Endothelial cell of umbilical vein (primary cell): ENCODE data around the gene SLCO3A1. TPM values are rescaled to one million over a fixed set of nuclear protein-coding genes. Genes with fewer than 3 reads are reported as not detected.

ENCODE experiments used
- BruUV-seq: library from RNA; stranded (reverse); fragments of 400-500 nt; replicated peaks from 2 replicates; lab custom pipeline; 2021; lab: Mats Ljungman, UMichigan
- CTCF ChIA-PET: fragments of 300-600, 350-600 bp; sonication (Branson Sonifier 250); formaldehyde crosslinking; loops from one replicate; lab custom pipeline; 2021; ENCODE audit warnings: antibody characterized with exemption, inconsistent platforms; lab: Charles Lee
- POLR2A ChIA-PET: fragments of 300-600, 350-600 bp; sonication (Branson Sonifier 250); formaldehyde crosslinking; loops from one replicate; lab custom pipeline; 2021; ENCODE audit warnings: antibody characterized with exemption, inconsistent platforms; lab: Charles Lee
- DNase-seq: peaks from one replicate; pipeline ENCODE4 v3.0.0-alpha.2; 2011; ENCODE audit warnings: low read depth, low spot score
- FAIRE-seq: peaks from 2 replicates; lab custom pipeline; 2011; peaks lifted over from hg19 to GRCh38; lab: Jason Lieb, UNC
- H2AFZ ChIP-seq: 2 replicates; pipeline ENCODE4 v1.6.0; 2012; ENCODE audit warnings: low read depth, low read length, control low read depth, inconsistent platforms
- H3K27ac ChIP-seq: 2 replicates; pipeline ENCODE4 v1.5.1; 2011; ENCODE audit warnings: low read depth, mild to moderate bottlenecking, control low read depth, low read length, moderate library complexity; ENCODE audit not compliant: insufficient read depth
- H3K27me3 ChIP-seq, 2 experiments: 2 replicates each; pipeline versions ENCODE4 v1.6.0 to v1.6.1; 2011; ENCODE audit warnings: low read length in 2 of 2, mixed read lengths in 1 of 2; ENCODE audit not compliant: control insufficient read depth in 2 of 2, insufficient read depth in 2 of 2
- H3K36me3 ChIP-seq, 2 experiments: 2 replicates in 1 of 2; 3 replicates in 1 of 2; pipeline ENCODE4 v1.5.1; 2011; ENCODE audit warnings: low read length in 2 of 2, mild to moderate bottlenecking in 1 of 2, moderate library complexity in 1 of 2; ENCODE audit not compliant: control insufficient read depth in 2 of 2, insufficient read depth in 2 of 2; ENCODE audit errors: extremely low read depth in 1 of 2
- H3K4me1 ChIP-seq: 3 replicates; pipeline ENCODE4 v1.5.1; 2011; ENCODE audit warnings: mild to moderate bottlenecking, low read length; ENCODE audit not compliant: control insufficient read depth, insufficient read depth; ENCODE audit errors: extremely low read depth
- H3K4me2 ChIP-seq: 2 replicates; pipeline ENCODE4 v1.6.1; 2011; ENCODE audit warnings: low read length, control low read depth, mixed read lengths; ENCODE audit not compliant: insufficient read depth
- H3K4me3 ChIP-seq, 3 experiments: fragments of 200-600 bp in 1 of 3; sonication (generic), shearing (Covaris generic) in 1 of 3; replicated peaks in 1 of 3; 2 replicates each; pipeline ENCODE4 v1.5.1; 2011 to 2016; ENCODE audit warnings: control low read depth in 3 of 3, low read length in 3 of 3, mild to moderate bottlenecking in 2 of 3, inconsistent platforms in 1 of 3, low read depth in 1 of 3, moderate library complexity in 1 of 3; ENCODE audit not compliant: insufficient read depth in 1 of 3
- H3K79me2 ChIP-seq: 2 replicates; pipeline ENCODE4 v1.6.0; 2012; ENCODE audit warnings: low read length, inconsistent platforms; ENCODE audit not compliant: control insufficient read depth, insufficient read depth
- H3K9ac ChIP-seq: replicated peaks from 2 replicates; pipeline ENCODE3; 2011; ENCODE audit warnings: low read length, control low read depth; ENCODE audit not compliant: insufficient read depth; ENCODE audit errors: extremely low read depth
- H3K9me1 ChIP-seq: replicated peaks from 3 replicates; pipeline ENCODE4 v1.6.0; 2011; ENCODE audit warnings: mild to moderate bottlenecking, low read length; ENCODE audit not compliant: control insufficient read depth, insufficient read depth; ENCODE audit errors: extremely low read depth
- H3K9me3 ChIP-seq: replicated peaks from 2 replicates; pipeline ENCODE4 v1.5.1; 2012; ENCODE audit warnings: low read length, inconsistent platforms; ENCODE audit not compliant: control insufficient read depth, insufficient read depth
- H4K20me1 ChIP-seq: replicated peaks from 2 replicates; pipeline ENCODE3; 2011; ENCODE audit warnings: mild to moderate bottlenecking, low read length; ENCODE audit not compliant: control insufficient read depth, insufficient read depth; ENCODE audit errors: extremely low read depth
- EZH2 ChIP-seq: IDR thresholded peaks from 2 replicates; pipeline ENCODE4 v1.6.1; 2012; ENCODE audit warnings: borderline replicate concordance, low read depth, mild to moderate bottlenecking, moderate library complexity, low read length, inconsistent platforms; ENCODE audit not compliant: severe bottlenecking
- FOS ChIP-seq: IDR thresholded peaks from 2 replicates; pipeline ENCODE4 v1.6.1; 2011; ENCODE audit warnings: mild to moderate bottlenecking, low read length, moderate library complexity, borderline replicate concordance; ENCODE audit not compliant: insufficient read depth
- GATA2 ChIP-seq: IDR thresholded peaks from 2 replicates; pipeline ENCODE4 v1.7.0; 2011; ENCODE audit warnings: low read depth, mild to moderate bottlenecking, moderate library complexity, mixed read lengths, low read length; ENCODE audit not compliant: insufficient read length, insufficient read depth
- JUN ChIP-seq: IDR thresholded peaks from 2 replicates; pipeline ENCODE4 v1.6.1; 2011; ENCODE audit warnings: borderline replicate concordance, low read depth; ENCODE audit not compliant: insufficient read length, insufficient read depth
- MYC ChIP-seq: IDR thresholded peaks from one replicate; pipeline ENCODE4 v1.6.1; 2011; ENCODE audit warnings: mild to moderate bottlenecking, low read depth, low read length
- POLR2AphosphoS5 ChIP-seq: IDR thresholded peaks from 2 replicates; pipeline ENCODE4 v1.6.1; 2012; ENCODE audit warnings: low read depth, mild to moderate bottlenecking, control low read depth, low read length, moderate library complexity; ENCODE audit not compliant: insufficient read depth
- dilution Hi-C: fragments of 300-500 bp; cut with MboI; formaldehyde crosslinking; loops from one replicate; pipeline ENCODE4 v1.15.0; 2019; ENCODE audit warnings: low sequenced_read_pairs; ENCODE audit not compliant: extremely low pct_ligation_motif_present
- intact Hi-C: fragments of 100-400 bp; cut with micrococcal nuclease; formaldehyde crosslinking; loops from one replicate; pipeline ENCODE4 v1.10.0; 2022
- polyA plus RNA-seq, 4 experiments: library from polyadenylated mRNA; depleted of rRNA in 3 of 4; stranded (reverse) in 3 of 4; unstranded in 1 of 4; fragments of >200 nt; gene quantifications; 2 replicates each; pipeline versions ENCODE4 v1.2.1 to v1.2.3, GENCODE V29; 2011 to 2012; ENCODE audit warnings: missing spikeins in 1 of 4
- total RNA-seq: library from RNA; stranded (reverse); gene quantifications from 2 replicates; pipeline ENCODE4 v1.2.3, GENCODE V29; 2021
- TF ChIP-seq, protein P1 (sequence below): IDR thresholded peaks from 2 replicates; pipeline ENCODE4 v1.6.1; 2011; ENCODE audit not compliant: insufficient read depth, insufficient read length
- TF ChIP-seq, protein P2 (sequence below), 2 donors: IDR thresholded peaks; 1 replicate in 1 of 2; 2 replicates in 1 of 2; pipeline ENCODE4 v1.5.1; 2011; ENCODE audit warnings: low read length in 2 of 2, mild to moderate bottlenecking in 2 of 2, moderate library complexity in 2 of 2, control low read depth in 1 of 2, inconsistent platforms in 1 of 2, low read depth in 1 of 2; ENCODE audit not compliant: insufficient read depth in 1 of 2; ENCODE audit errors: extremely low read depth in 1 of 2

The SLCO3A1 gene
- total and polyA plus RNA-seq, 2 donors (not counting 3 experiments of a cell fraction or from before 2014, with no cell fraction given), result 0.88 to 0.92 TPM

DNA sequence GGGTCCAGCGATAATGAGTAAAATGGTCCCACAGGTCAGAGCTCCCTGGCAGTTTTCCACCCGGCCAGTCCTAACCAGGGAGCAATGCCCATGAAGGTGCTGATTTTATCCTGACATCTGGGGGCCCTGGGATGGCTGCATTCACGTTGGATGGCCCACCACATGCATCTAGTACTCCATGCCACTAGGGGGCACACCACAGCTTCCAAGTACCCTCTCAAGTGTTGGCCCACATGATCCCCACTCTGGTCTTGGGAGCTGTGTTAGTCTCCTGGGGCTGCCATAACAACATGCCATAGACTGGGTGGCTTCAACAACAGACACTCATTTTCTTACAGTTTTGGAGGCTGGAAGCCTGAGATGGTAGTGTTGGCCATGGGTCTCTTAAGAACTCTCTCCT is 225.5 kb downstream of the SLCO3A1 start:
- H3K9ac ChIP-seq, result no peak overlapping the region
- FAIRE-seq (no peak), DNase-seq (no peak)
- BruUV-seq, result no TSS peak
- dilution Hi-C loops (no loop called here), intact Hi-C loops (loop anchor here (5.0 kb wide), 1 partner anchor 372 kb away; no protein-coding TSS in a partner anchor)
- TF ChIP-seq FOS, result no peak
- TF ChIP-seq, protein P1, sequence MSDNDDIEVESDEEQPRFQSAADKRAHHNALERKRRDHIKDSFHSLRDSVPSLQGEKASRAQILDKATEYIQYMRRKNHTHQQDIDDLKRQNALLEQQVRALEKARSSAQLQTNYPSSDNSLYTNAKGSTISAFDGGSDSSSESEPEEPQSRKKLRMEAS, result no peak
- TF ChIP-seq MYC, result no peak
- no peak for TF ChIP-seq JUN
- TF ChIP-seq, protein P2, sequence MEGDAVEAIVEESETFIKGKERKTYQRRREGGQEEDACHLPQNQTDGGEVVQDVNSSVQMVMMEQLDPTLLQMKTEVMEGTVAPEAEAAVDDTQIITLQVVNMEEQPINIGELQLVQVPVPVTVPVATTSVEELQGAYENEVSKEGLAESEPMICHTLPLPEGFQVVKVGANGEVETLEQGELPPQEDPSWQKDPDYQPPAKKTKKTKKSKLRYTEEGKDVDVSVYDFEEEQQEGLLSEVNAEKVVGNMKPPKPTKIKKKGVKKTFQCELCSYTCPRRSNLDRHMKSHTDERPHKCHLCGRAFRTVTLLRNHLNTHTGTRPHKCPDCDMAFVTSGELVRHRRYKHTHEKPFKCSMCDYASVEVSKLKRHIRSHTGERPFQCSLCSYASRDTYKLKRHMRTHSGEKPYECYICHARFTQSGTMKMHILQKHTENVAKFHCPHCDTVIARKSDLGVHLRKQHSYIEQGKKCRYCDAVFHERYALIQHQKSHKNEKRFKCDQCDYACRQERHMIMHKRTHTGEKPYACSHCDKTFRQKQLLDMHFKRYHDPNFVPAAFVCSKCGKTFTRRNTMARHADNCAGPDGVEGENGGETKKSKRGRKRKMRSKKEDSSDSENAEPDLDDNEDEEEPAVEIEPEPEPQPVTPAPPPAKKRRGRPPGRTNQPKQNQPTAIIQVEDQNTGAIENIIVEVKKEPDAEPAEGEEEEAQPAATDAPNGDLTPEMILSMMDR (IDR thresholded peaks at IDR 0.05; ENCODE audit: extremely low read depth in 1 of 2, insufficient read depth in 1 of 2, low read depth in 1 of 2, low read length in 2 of 2), result peak; percentile 20 to 25
- no peak for TF ChIP-seq POLR2AphosphoS5
- no peak for TF ChIP-seq EZH2
- TF ChIP-seq GATA2, result no peak
- ChIA-PET CTCF (interaction anchor here (0.8 to 3.5 kb wide), 3 partner anchors 11 to 776 kb away, joined by 3 to 21 read pairs (median 3); no protein-coding TSS in a partner anchor), POLR2A (no interaction called here)
- no peaks in the 10 kb centered on the region for H3K9me1 ChIP-seq
- no peaks in the 10 kb centered on the region for H3K36me3 ChIP-seq
- H4K20me1 ChIP-seq, result no peaks in the 10 kb centered on the region
- no peaks in the 10 kb centered on the region for H3K27me3 ChIP-seq
- no peaks in the 10 kb centered on the region for H3K9me3 ChIP-seq
- H3K4me2 ChIP-seq, result no peak overlapping the region
- no peaks in the 10 kb centered on the region for H3K79me2 ChIP-seq
- H3K4me1 ChIP-seq, result peaks cover 2% of the 10 kb centered on the region
- H3K4me3 ChIP-seq, result no peak overlapping the region
- H3K27ac ChIP-seq, result no peak overlapping the region
- H2AFZ ChIP-seq, result no peak overlapping the region
